ENCODE results near the gene RAB40C.

- no peak for TF ChIP-seq GLIS3 (CRISPR knock-in tag; IDR thresholded peaks at IDR 0.05)
- TF ChIP-seq CREB5 (CRISPR knock-in tag; IDR thresholded peaks at IDR 0.05; ENCODE audit: low read depth): no peak
- no peak for TF ChIP-seq SNAI2 (CRISPR knock-in tag; IDR thresholded peaks at IDR 0.05)
- TF ChIP-seq, protein P1, sequence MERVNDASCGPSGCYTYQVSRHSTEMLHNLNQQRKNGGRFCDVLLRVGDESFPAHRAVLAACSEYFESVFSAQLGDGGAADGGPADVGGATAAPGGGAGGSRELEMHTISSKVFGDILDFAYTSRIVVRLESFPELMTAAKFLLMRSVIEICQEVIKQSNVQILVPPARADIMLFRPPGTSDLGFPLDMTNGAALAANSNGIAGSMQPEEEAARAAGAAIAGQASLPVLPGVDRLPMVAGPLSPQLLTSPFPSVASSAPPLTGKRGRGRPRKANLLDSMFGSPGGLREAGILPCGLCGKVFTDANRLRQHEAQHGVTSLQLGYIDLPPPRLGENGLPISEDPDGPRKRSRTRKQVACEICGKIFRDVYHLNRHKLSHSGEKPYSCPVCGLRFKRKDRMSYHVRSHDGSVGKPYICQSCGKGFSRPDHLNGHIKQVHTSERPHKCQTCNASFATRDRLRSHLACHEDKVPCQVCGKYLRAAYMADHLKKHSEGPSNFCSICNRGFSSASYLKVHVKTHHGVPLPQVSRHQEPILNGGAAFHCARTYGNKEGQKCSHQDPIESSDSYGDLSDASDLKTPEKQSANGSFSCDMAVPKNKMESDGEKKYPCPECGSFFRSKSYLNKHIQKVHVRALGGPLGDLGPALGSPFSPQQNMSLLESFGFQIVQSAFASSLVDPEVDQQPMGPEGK (CRISPR knock-in tag; IDR thresholded peaks at IDR 0.05; ENCODE audit: borderline replicate concordance): no peak
- TF ChIP-seq PPARA (CRISPR knock-in tag; IDR thresholded peaks at IDR 0.05; ENCODE audit: borderline replicate concordance): no peak
- TF ChIP-seq OSR1 (CRISPR knock-in tag; IDR thresholded peaks at IDR 0.05): no peak
- TF ChIP-seq ZFP3 (CRISPR knock-in tag; IDR thresholded peaks at IDR 0.05): no peak
- no peak for TF ChIP-seq ZNF565 (CRISPR knock-in tag; conservative IDR thresholded peaks at IDR 0.05; ENCODE audit: low read depth)
- no peak for TF ChIP-seq ISL1 (CRISPR knock-in tag; IDR thresholded peaks at IDR 0.05)
- TF ChIP-seq ZFP30 (CRISPR knock-in tag; IDR thresholded peaks at IDR 0.05): no peak
- no peak for TF ChIP-seq TOX (CRISPR knock-in tag; IDR thresholded peaks at IDR 0.05; ENCODE audit: borderline replicate concordance)
These were observed 3.7 kb upstream of the RAB40C start for GRCh38 chr16:586047-586644.
